Astrocyte (in vitro differentiated cells and primary cell): Measurements from ENCODE around the gene UBA52. TPM values are rescaled to one million over a fixed set of nuclear protein-coding genes. Genes with fewer than 3 reads are reported as not detected.

Source experiments
- DNase-seq: peaks from one replicate; pipeline ENCODE4 v3.0.0-alpha.2; 2010; ENCODE audit warnings: low read depth
- FAIRE-seq: peaks from 2 replicates; lab custom pipeline; 2011; peaks lifted over from hg19 to GRCh38; lab: Jason Lieb, UNC
- H2AFZ ChIP-seq: 2 replicates; pipeline ENCODE4 v1.6.0; 2012; ENCODE audit warnings: low read depth, low read length, inconsistent platforms
- H3K27ac ChIP-seq: 2 replicates; pipeline ENCODE4 v1.5.1; 2011; ENCODE audit warnings: low read depth, low read length, inconsistent platforms
- H3K27me3 ChIP-seq: 2 replicates; pipeline ENCODE4 v1.6.0; 2011; ENCODE audit warnings: low read length, inconsistent platforms; ENCODE audit not compliant: insufficient read depth
- H3K36me3 ChIP-seq: 2 replicates; pipeline ENCODE4 v1.5.1; 2011; ENCODE audit warnings: low read length, inconsistent platforms; ENCODE audit not compliant: insufficient read depth
- H3K4me1 ChIP-seq: 2 replicates; pipeline ENCODE4 v1.5.1; 2011; ENCODE audit warnings: low read length, inconsistent platforms; ENCODE audit not compliant: insufficient read depth
- H3K4me2 ChIP-seq: 2 replicates; pipeline ENCODE4 v1.6.0; 2012; ENCODE audit warnings: low read length, inconsistent platforms
- H3K4me3 ChIP-seq: 2 replicates; pipeline ENCODE4 v1.5.1; 2011; ENCODE audit warnings: low read depth, mild to moderate bottlenecking, low read length, inconsistent platforms; ENCODE audit not compliant: insufficient read depth
- H3K79me2 ChIP-seq: 2 replicates; pipeline ENCODE4 v1.6.0; 2012; ENCODE audit warnings: mild to moderate bottlenecking, low read length, inconsistent platforms; ENCODE audit not compliant: insufficient read depth
- H3K9ac ChIP-seq: 2 replicates; pipeline ENCODE4 v1.6.0; 2012; ENCODE audit warnings: mild to moderate bottlenecking, low read length, inconsistent platforms
- H3K9me3 ChIP-seq: 2 replicates; pipeline ENCODE4 v1.5.1; 2012; ENCODE audit warnings: low read depth, mild to moderate bottlenecking, low read length, inconsistent platforms; ENCODE audit not compliant: insufficient read depth
- H4K20me1 ChIP-seq: 2 replicates; pipeline ENCODE4 v1.6.0; 2012; ENCODE audit warnings: low read length, inconsistent platforms; ENCODE audit not compliant: insufficient read depth
- H3K27ac Mint-ChIP-seq: one replicate; pipeline ENCODE4 v1.8.0; 2021; ENCODE audit warnings: mild to moderate bottlenecking, mixed read lengths; ENCODE audit not compliant: unreplicated experiment
- H3K27me3 Mint-ChIP-seq: one replicate; pipeline ENCODE4 v1.8.0; 2021; ENCODE audit warnings: low read depth, mixed read lengths; ENCODE audit not compliant: unreplicated experiment
- H3K36me3 Mint-ChIP-seq: one replicate; pipeline ENCODE4 v1.8.0; 2021; ENCODE audit warnings: low read depth, mixed read lengths; ENCODE audit not compliant: unreplicated experiment
- H3K4me1 Mint-ChIP-seq: one replicate; pipeline ENCODE4 v1.8.0; 2021; ENCODE audit warnings: low read depth, mixed read lengths; ENCODE audit not compliant: unreplicated experiment
- H3K4me3 Mint-ChIP-seq: one replicate; pipeline ENCODE4 v1.8.0; 2021; ENCODE audit warnings: mild to moderate bottlenecking, moderate library complexity, mixed read lengths; ENCODE audit not compliant: unreplicated experiment
- H3K9me3 Mint-ChIP-seq: one replicate; pipeline ENCODE4 v1.8.0; 2021; ENCODE audit warnings: mild to moderate bottlenecking, mixed read lengths; ENCODE audit not compliant: unreplicated experiment
- CTCF ChIP-seq: IDR thresholded peaks from 2 replicates; pipeline ENCODE4 v1.5.1; 2011; ENCODE audit warnings: low read depth, mild to moderate bottlenecking, inconsistent platforms, low read length, moderate library complexity; ENCODE audit not compliant: insufficient read depth
- EZH2 ChIP-seq: IDR thresholded peaks from 2 replicates; pipeline ENCODE4 v1.6.1; 2012; ENCODE audit warnings: mild to moderate bottlenecking, low read length, inconsistent platforms; ENCODE audit not compliant: insufficient read depth
- total RNA-seq: library from RNA; stranded (reverse); gene quantifications from 2 replicates; pipeline ENCODE4 v1.2.1, GENCODE V29; 2021

The UBA52 gene
- total RNA-seq, 1 donor from 2014 or later: 1,287 TPM

DNA sequence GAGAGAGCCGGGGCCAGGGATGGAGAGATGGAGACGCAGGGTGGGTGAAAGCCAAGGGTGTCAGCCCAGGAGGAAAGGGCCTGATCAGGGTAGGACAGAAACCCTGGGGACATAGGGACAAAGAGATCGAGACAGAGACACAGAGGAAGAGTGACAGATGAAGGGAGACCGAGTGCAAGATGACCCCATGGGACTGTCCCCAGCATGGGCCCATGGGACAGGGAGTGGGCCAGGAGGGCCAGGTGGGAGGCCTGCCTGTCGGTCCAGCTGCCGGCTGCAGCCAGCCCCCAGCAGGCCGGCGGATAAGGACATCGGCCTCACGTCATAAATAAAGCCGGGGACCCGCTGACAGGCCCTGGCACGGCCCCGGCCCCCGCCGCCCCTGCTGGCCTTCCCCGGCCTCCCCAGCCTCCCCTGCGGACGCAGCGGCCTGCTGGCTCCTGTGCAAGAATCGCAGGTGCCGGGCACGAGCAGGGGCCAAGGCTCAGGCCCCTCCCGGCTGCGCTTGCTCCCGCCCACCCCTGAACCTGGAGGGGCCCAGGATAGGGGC, 23.2 kb downstream of the UBA52 start:
- Histone ChIP-seq H3K4me2 (peak overlapping the region; percentile 86), H3K79me2 (no peaks in the 10 kb centered on the region), H3K4me3 (no peak overlapping the region), H2AFZ (no peak overlapping the region), H3K27me3 (no peaks in the 10 kb centered on the region), H3K9ac (peak overlapping the region; percentile 49), H3K36me3 (no peaks in the 10 kb centered on the region), H4K20me1 (peaks cover 27% of the 10 kb centered on the region), H3K9me3 (no peaks in the 10 kb centered on the region), H3K27ac (no peak overlapping the region), H3K4me1 (peaks cover 10% of the 10 kb centered on the region)
- Mint-ChIP-seq H3K36me3 (no peaks in the 10 kb centered on the region), H3K4me3 (peak overlapping the region; percentile 76), H3K27me3 (peaks cover 20% of the 10 kb centered on the region), H3K27ac (peak overlapping the region; percentile 42), H3K4me1 (peaks cover 9% of the 10 kb centered on the region), H3K9me3 (no peaks in the 10 kb centered on the region)
- TF ChIP-seq EZH2 (no peak), CTCF (no peak)
- no peak for DNase-seq
- FAIRE-seq: no peak

GRCh38 chr19:18595475-18595874, 23.8 kb downstream of the UBA52 start:
- H3K4me1 ChIP-seq: peaks cover 9% of the 10 kb centered on the region
- no peaks in the 10 kb centered on the region for H3K36me3 ChIP-seq
- DNase-seq (no peak), FAIRE-seq (no peak)
- no peaks in the 10 kb centered on the region for H3K79me2 ChIP-seq
- H3K36me3 Mint-ChIP-seq: no peaks in the 10 kb centered on the region
- no peak overlapping the region for H3K4me2 ChIP-seq
- peak overlapping the region; percentile 1 for H3K4me3 Mint-ChIP-seq
- H2AFZ ChIP-seq: no peak overlapping the region
- H3K4me3 ChIP-seq: no peak overlapping the region
- H3K27me3 ChIP-seq: no peaks in the 10 kb centered on the region
- no peak overlapping the region for H3K9ac ChIP-seq
- H3K27ac Mint-ChIP-seq: no peak overlapping the region
- peaks cover 25% of the 10 kb centered on the region for H4K20me1 ChIP-seq
- TF ChIP-seq CTCF: no peak
- no peak for TF ChIP-seq EZH2
- H3K27ac ChIP-seq: no peak overlapping the region
- H3K27me3 Mint-ChIP-seq: peaks cover 22% of the 10 kb centered on the region
- H3K9me3 ChIP-seq: no peaks in the 10 kb centered on the region
- H3K9me3 Mint-ChIP-seq: no peaks in the 10 kb centered on the region
- H3K4me1 Mint-ChIP-seq: peaks cover 7% of the 10 kb centered on the region

DNA sequence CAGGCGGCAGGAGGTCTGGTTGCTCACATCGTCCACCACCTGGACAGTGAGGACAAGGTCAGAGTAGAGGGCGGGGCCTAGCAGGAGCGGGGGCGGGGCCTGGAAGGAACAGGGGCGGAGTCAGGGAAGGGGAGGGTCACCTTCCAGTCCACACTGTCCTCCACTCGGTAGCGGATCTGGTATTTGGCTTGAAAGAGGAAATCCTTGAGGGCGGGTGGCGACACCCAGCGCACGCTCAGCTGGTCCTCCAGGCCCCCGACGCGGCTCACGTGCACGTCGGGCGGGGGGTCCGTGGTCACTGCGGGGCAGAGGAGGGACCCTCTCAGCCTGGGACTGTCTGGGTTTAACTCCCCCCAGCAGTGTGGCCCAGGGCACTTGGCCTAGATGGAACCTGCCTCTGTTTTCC, 25.1 kb downstream of the UBA52 start:
- Histone ChIP-seq H3K79me2 (no peaks in the 10 kb centered on the region), H3K4me3 (no peak overlapping the region), H3K4me1 (peaks cover 9% of the 10 kb centered on the region), H3K27me3 (peaks cover 3% of the 10 kb centered on the region), H3K9ac (no peak overlapping the region), H3K9me3 (no peaks in the 10 kb centered on the region), H3K27ac (no peak overlapping the region), H3K36me3 (no peaks in the 10 kb centered on the region), H4K20me1 (peaks cover 15% of the 10 kb centered on the region), H3K4me2 (no peak overlapping the region), H2AFZ (no peak overlapping the region)
- no peaks in the 10 kb centered on the region for H3K36me3 Mint-ChIP-seq
- TF ChIP-seq EZH2 (no peak), CTCF (no peak)
- H3K4me3 Mint-ChIP-seq: no peak overlapping the region
- peaks cover 33% of the 10 kb centered on the region for H3K27me3 Mint-ChIP-seq
- FAIRE-seq (no peak), DNase-seq (no peak)
- H3K9me3 Mint-ChIP-seq: no peaks in the 10 kb centered on the region
- no peak overlapping the region for H3K27ac Mint-ChIP-seq
- peaks cover 6% of the 10 kb centered on the region for H3K4me1 Mint-ChIP-seq
